ENCODE data around the gene ZNF148.

- TF ChIP-seq, protein P1, sequence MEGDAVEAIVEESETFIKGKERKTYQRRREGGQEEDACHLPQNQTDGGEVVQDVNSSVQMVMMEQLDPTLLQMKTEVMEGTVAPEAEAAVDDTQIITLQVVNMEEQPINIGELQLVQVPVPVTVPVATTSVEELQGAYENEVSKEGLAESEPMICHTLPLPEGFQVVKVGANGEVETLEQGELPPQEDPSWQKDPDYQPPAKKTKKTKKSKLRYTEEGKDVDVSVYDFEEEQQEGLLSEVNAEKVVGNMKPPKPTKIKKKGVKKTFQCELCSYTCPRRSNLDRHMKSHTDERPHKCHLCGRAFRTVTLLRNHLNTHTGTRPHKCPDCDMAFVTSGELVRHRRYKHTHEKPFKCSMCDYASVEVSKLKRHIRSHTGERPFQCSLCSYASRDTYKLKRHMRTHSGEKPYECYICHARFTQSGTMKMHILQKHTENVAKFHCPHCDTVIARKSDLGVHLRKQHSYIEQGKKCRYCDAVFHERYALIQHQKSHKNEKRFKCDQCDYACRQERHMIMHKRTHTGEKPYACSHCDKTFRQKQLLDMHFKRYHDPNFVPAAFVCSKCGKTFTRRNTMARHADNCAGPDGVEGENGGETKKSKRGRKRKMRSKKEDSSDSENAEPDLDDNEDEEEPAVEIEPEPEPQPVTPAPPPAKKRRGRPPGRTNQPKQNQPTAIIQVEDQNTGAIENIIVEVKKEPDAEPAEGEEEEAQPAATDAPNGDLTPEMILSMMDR (IDR thresholded peaks at IDR 0.05; ENCODE audit: insufficient read depth, low read length) = no peak
- TF ChIP-seq POLR2AphosphoS5 (IDR thresholded peaks at IDR 0.05; ENCODE audit: low read depth) (no peak), REST (IDR thresholded peaks at IDR 0.05; ENCODE audit: insufficient replicate concordance, low read depth) (no peak)
Observed at GRCh38 chr3:125349055-125349454, 26.1 kb downstream of the ZNF148 start.
